HG02798 (cell line): Measurements from ENCODE around the gene RPL32.

Experiments used
- ATAC-seq: cut with Tn5 transposase; IDR thresholded peaks from one replicate; pipeline ENCODE4 v1.9.1; 2021; ENCODE audit warnings: mild to moderate bottlenecking; ENCODE audit not compliant: unreplicated experiment, poor library complexity

RPL32 gene

DNA sequence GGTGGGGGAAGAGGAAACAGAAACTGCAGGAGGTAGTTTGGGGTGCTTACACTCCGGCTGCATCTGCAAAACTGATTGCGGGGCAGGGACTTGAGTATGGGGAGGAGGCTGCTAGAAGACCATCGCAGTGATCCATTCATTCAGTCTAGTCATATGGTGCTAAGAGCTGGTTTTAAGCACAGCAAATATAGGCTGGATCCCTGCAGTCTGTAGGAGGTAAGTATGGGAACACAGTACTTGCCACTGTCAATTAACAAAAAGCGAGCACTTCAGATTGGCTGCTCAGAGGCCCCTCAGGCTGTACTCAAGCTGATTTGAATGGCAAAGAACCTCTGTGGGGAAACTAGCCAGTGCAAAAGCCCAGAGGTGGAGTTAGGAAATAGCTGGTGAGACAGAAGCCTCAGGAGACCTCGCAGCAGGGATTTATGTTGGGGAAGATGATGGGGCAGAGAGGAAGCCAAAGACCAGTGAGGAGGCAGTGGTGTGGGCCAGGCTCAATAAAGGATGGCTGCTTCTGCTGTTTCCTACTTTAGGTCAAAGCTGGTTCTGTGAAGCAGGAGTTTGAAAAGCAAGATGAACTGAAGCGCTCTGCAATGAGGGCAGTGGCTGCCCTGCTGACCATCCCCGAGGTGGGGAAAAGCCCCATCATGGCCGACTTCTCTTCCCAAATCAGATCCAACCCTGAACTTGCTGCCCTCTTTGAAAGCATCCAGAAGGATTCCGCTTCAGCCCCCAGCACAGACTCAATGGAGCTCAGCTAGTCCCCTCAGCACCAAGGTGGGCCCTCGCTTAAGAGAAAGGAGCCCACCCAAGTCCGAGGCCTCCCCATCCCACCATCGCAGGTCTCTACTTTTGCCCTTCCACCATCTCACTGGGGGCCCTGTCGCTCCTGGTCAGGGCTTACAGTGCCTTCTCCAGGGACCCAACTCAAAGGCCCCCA, 7.9 kb downstream of the RPL32 start:
- ATAC-seq: no peak

DNA sequence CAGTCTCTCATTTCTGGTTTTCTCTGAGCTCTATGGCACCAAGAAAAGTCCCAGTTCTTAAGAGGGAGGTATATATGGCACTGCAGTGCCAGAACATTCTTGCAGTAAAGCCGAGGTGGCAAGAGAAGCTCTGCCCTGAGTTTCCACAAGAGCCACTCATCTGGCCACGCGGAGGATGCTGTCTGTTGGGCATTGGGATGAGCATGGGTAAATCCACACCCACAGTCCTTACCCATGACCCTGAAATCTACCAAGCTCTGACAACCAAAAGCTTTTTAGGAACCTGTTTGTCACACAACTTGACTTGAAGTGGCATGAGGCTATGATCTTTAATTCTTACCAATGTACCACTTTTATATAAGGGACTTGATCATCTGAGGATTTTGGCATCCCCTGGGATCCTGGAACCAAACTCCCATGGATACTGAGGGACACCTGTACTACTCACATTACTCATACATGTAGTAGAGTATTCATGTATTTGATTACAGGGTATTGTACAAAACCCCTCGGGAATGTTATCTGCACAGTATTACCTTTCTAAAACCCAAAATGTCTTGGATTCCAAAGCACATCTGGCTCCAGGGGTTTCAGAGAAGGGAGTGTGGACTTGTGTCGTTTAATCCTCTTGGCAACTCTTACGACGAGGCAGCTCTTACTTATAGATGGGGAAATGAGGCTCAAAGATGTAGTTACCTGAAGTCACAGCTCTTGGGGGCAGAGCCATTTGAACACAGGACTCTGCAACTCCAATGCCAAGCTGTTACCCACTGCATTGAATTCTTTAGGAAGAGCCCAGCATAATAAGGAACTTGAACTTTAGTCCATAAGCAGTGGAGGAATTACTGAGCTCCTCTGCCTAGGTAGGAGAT, 8.8 kb downstream of the RPL32 start:
- ATAC-seq: no peak

DNA sequence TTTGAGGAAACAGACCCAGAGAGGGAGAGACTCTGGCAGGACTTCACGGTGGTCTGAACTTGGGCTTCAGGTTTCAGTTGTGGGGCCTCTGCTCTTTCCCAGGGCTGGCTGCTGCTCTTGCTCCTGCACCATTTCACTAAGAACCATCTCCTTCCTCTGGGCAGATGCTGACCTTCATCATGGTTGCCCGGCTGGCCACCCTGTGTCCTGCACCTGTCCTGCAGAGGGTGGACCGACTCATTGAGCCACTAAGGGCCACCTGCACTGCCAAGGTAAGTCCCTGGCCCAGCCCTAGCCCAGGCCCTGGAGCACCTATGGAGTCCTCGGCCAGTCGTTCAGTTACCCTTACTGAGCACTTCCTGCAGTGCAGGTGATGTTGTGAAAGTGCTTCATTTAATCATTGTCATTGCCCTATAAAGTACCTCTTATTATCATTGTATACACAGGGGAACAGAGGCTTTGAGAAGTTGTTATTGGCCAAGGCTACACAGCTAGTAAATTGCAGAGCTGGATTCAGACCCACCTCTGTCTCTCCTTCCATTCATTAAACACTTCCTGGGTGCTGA, 10.0 kb downstream of the RPL32 start:
- ATAC-seq: no peak

DNA sequence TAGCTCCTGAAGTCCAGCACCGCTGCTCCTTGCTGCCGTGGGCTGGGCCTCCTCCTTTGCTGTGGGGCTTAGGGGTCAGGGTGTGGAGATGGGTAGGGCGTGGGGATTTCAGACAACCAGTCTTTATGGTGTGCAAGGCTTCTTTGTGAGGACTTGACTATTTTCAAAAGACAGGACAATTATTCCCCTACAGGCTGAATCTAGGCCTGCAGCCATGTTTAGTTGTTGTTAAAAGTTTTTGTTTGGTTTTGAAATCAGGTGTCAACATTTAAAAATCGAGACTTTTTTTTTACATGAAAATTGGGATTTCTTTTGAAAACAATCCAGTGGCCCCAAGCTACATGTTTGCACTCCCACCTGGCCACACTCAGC, 10.6 kb downstream of the RPL32 start:
- ATAC-seq: no peak

DNA sequence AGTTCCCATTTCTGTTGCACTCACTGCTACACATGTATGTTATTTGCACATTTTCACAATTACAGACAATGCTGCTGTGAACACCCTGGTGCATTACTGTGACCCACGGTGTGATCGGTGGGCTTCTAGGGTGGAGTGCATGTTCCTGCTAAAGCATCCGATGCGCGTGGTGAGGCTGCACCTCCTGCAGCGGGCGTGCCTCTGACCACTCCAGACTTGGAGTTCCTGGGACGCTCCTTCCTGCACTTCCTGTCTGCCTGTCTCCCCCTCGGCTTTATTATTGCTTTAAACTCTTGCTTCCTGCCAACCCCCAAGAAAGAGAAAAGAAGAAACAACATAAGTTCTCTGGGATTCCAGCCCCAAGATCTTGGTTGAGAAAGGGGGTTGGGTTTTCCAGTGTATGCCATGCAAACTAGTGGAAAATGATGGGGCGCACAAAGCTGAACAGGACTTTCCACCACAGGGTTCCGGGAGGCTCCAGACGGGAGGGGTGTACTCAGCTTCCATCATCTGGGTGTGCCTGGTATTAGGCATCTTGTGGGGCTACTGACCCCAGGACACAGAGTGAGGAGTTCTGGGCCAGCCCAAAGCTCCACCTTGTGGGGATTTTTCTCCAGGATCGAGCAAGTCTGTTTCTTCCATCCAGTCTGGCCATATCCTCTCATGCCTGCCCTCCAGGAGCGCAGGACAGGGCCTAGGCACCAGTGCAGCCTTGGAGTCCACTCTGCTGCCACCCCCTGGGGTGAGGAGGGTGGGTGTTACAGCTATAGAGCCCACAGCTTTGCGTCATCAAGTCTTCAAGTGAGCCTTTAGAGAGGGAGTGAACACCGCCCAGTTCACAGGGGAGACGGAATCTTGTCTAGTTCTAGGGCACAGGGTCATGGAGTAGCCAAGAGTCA, 11.2 kb downstream of the RPL32 start:
- ATAC-seq: no peak

DNA sequence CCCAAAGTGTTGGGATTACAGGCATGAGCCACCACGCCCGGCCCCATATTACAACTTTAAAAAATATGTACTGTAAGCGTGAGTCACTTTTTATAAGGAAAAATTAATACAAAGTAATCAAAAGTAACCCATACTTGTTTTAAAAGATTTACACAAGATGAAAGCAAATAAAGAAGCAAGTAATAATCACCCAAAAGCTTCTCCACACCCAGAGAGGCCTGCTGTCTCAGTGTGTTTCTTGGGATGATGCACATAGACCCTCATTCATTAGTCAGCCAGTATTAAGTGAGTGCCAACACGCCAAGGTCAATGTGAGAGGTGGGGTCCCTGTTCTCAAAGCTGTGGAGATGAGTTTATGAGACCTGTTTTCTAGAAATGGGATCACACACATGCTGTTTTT, 12.0 kb downstream of the RPL32 start:
- no peak for ATAC-seq

DNA sequence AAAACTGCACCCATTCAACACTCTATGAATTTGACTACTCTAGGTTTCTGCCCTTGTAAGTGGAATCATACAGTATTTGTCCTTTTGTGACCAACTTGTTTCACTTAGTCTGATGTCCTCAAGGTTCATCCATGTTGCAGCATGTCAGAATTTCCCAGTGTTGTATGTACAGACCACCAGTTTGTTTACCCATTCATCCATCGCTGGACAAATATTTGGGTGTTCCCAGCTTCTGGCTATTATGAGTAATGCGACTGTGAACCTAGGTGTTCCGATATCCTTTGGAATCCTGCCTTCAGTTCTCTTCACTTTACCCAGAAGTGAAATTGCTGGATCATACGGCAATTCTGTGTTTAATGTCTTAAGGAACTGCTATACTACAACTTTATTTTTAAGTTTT, 12.6 kb downstream of the RPL32 start:
- ATAC-seq: no peak

DNA sequence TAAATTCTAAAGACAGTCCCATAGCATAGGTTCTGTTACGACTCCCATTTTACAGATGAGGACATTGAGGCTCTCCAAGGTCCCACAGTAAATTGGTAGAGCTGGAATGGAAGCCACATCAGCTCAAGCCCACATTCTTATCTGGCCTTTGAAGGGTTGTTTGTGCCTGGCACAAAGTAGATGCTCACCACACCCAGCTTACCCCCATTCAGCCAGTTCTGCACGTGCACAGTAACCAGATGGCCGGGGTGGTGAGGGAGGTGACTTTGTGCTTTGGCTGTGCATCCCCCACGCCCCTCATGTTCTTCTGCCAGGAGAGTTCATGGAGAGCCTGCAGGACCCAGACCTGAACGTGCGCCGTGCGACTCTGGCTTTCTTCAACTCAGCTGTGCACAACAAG, 16.2 kb downstream of the RPL32 start:
- ATAC-seq: no peak

DNA sequence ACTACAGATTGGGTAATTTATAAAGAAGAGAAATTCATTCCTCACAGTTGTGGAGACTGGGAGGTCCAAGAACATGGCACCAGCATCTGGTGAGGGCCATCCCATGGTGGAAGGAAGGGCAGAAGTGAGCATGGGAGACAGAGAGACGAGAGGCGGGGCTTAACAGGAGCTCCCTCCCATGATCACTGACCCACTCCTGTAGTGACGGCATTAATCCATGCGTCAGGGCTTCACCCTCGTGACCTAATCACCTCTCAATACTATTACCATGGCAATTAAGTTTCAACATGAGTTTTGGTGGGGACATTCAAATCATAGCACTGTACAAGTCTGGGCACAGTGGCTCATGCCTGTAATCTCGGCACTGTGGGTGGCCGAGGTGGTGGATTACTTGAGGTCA, 17.1 kb downstream of the RPL32 start:
- no peak for ATAC-seq

DNA sequence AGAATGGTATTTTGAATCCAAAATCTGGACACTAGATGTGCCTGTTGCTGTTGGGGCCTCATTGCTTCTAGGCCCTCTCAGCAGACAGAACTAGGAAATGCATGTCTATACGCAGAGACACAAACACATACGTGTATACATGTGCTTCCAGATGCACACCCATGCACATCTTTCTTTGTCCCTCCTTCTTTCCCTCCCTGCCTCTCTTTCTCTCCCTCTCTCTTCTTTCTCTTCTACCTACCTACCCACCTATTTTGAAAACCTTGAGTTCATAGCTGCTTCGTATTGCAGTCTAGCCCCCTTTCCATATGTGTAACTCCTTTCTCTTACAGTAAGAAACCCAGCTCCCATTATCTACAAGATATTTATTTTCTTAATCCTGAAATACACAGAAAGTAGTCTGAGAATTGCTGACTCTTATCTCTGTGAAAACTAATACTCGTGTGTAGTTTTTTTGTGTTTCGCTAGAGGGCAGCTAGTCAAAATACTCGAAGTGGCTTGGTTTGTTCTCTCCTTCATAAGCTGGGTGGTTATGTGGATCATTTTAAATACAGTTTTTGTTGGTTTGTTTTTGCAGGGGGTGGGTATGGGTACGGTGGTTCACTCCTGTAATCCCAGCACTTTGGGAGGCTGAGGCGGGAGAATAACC, 18.5 kb downstream of the RPL32 start:
- ATAC-seq: no peak

DNA sequence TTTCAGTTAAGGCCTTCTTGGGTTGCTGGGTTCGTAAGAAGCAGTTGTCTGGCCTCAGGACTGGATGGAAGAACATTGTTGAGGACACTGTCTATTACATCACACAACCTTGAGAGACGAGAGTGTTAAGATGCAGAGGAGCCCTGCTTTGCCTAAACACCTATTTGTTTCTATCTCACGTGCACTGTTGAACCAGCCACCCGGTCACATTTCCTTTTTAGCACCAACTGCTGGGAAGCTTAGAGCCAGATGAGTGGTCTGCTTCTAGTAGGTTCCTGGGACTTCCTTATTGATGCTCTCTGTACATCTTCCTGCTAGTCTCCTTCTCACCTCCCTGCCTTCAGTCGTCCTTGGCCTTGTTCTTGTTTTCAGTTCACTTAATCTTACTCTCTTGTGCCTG, 22.6 kb downstream of the RPL32 start:
- no peak for ATAC-seq

DNA sequence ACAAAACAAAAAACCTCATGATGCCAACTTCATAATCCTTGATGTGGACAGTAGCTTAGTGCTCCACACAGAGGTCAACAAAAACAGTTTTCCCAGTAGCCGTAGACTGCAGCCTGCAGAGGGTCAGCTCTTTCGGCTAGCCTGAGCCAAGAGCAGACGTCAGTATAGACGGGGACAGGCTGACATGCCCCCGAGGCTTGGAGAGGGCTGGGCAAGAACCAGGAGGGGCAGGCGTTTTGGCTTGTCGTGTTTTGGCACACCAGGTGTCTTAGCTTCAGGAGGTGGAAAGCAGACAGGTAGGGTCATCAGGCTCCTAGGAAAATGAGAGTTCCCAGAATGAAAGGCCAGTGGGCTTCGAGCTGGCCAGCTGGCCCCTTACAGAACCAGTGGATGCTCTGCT, 23.1 kb downstream of the RPL32 start:
- ATAC-seq: no peak

DNA sequence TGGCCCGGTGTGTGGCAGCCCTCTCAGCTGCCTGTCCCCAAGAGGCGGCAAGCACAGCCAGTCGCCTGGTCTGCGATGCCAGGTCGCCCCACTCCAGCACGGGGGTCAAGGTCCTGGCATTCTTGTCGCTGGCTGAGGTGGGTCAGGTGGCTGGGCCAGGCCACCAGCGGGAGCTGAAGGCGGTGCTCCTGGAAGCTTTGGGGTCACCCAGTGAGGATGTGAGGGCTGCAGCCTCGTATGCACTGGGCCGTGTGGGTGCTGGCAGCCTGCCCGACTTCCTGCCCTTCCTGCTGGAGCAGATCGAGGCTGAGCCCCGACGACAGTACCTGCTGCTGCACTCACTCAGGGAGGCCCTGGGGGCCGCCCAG, 24.0 kb downstream of the RPL32 start:
- ATAC-seq: no peak

DNA sequence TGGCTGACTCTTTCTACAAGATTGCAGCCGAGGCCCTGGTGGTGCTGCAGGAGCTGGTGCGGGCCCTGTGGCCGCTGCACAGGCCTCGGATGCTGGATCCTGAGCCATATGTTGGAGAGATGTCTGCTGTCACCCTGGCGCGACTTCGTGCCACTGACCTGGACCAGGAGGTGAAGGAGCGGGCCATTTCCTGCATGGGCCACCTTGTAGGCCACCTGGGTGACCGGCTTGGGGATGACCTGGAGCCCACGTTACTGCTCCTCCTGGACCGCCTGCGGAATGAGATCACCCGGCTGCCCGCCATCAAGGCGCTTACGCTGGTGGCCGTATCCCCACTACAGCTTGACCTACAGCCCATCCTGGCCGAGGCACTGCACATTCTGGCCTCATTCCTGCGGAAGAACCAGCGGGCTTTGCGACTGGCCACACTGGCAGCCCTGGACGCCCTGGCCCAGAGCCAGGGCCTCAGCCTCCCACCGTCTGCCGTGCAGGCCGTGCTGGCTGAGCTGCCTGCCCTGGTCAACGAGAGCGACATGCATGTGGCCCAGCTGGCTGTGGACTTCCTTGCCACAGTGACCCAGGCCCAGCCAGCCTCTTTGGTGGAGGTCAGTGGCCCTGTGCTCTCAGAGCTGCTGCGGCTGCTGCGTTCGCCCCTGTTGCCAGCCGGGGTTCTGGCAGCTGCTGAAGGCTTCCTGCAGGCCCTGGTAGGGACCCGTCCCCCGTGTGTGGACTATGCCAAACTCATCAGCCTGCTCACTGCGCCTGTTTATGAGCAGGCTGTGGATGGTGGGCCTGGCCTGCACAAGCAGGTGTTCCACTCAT, 24.6 kb downstream of the RPL32 start:
- no peak for ATAC-seq

DNA sequence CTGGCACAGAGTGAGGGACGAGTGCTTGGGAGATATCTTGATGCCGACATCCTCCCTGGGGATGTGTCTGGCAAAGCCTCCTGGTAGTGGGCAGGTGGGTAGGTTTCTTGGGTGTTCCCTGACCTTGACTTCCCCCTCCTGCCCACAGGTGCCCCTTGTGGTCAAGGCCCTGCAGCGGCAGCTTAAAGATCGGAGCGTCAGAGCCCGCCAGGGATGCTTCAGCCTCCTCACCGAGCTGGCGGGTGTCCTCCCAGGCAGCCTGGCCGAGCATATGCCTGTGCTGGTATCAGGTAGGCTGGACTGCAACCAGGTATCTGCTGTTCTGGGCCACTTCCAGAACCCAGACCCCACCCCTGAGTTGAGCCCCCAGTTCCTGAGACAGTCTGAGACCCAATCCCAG, 25.6 kb downstream of the RPL32 start:
- no peak for ATAC-seq

DNA sequence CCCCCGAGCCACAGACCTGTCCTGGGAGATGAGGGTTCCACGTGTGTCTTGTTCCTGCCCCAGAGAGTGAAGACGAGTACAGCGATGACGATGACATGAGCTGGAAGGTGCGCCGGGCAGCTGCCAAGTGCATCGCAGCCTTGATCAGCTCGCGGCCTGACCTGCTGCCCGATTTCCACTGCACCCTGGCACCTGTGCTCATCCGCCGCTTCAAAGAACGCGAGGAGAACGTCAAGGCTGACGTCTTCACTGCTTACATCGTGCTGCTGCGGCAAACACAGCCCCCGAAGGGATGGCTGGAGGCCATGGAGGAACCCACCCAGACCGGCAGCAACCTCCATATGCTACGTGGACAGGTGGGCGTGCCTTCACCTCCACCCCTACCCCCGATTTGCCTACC, 26.3 kb downstream of the RPL32 start:
- ATAC-seq: no peak

DNA sequence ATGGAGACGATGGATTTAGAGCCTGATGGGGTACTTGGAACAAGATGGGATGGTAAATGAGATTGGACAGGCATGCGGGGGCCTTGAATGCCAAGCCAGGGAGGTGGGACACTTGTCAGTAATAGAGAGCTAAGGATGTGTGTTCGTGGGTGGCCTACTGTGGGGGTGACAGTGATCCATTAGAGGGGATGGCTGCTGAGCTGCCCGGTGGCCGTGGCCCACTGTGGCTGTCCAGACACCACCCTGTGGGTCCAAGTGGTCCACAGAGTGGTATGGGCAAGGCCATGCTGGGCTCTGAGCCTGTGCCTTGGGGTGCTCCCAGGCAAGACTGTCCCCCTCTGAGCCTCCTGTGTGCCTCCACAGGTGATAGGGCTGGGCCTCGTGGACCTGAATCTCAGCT, 27.4 kb downstream of the RPL32 start:
- no peak for ATAC-seq

DNA sequence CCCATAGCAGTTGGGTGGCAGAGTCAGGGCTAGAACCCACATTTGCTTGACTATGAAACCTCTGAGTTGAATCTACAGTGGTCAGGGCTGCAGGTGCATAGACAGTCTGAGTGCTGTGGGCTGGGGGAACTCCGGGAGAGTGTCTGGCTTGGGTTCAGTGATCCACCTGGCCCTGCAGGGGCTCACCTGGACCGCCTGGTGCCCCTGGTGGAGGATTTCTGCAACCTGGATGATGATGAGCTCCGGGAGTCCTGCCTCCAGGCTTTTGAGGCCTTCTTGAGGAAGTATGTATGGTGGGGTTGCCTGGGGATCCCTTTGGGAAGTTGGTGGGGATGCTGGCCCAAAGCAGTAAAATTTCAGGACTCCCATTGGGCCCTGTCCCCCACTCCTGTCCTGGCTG, 28.6 kb downstream of the RPL32 start:
- no peak for ATAC-seq

DNA sequence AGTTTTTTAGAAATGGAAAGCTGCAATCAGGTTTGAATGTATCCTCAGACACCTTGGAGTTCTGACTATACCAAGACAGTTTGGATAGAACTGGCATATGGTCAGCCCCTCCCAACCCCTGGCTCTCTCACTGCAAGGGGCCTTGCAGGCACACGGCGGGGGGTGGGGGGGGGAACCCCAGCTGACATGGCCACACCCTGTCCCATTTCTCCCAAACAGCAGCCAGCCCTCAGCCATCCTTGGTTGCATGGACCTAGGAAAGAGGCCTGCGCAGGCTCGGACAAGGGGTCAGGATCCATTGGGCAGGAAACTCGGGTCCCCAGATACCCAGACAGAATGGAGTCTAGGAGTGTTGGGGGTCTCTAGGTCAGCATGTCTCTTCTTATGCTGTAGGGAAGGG, 30.4 kb downstream of the RPL32 start:
- no peak for ATAC-seq
